HTERT RPE-1 (cell line): Measurements from ENCODE around the gene NALCN.

Experiments
- in situ Hi-C: fragments of 300-500 bp; cut with MboI; formaldehyde crosslinking; loops from 4 replicates; pipeline ENCODE4 v1.14.3; 2020; ENCODE audit warnings: low sequenced_read_pairs

NALCN gene

GRCh38 chr13:101416181-101417042, at the start of gene NALCN:
NALCN (minus strand) TSS chr13:101416508; CDS start chr13:101399126, 17,382 bp downstream.
- in situ Hi-C loops: no loop called here

GRCh38 chr13:101465877-101466276, 49.6 kb upstream of the NALCN start:
- in situ Hi-C loops: no loop called here

GRCh38 chr13:101457176-101457575, 40.9 kb upstream of the NALCN start:
- in situ Hi-C loops: no loop called here

GRCh38 chr13:101455863-101456262, 39.6 kb upstream of the NALCN start:
- in situ Hi-C loops: no loop called here

- in situ Hi-C loops: no loop called here
Measured at GRCh38 chr13:101454767-101455166, 38.5 kb upstream of the NALCN start.

- in situ Hi-C loops: no loop called here
Measured at GRCh38 chr13:101453784-101454201, 37.5 kb upstream of the NALCN start.

- in situ Hi-C loops: no loop called here
Measured at GRCh38 chr13:101452519-101453485, 36.5 kb upstream of the NALCN start, which contains the start of gene ITGBL1. ITGBL1 (plus strand) TSS chr13:101452675; CDS start chr13:101452834, 159 bp downstream.

GRCh38 chr13:101451641-101452040, 35.3 kb upstream of the NALCN start:
- in situ Hi-C loops: no loop called here

- in situ Hi-C loops: no loop called here
Measured at GRCh38 chr13:101450749-101451130, 34.4 kb upstream of the NALCN start.

GRCh38 chr13:101449790-101450748, 33.8 kb upstream of the NALCN start:
- in situ Hi-C loops: no loop called here

- in situ Hi-C loops: no loop called here
Measured at GRCh38 chr13:101447852-101448251, 31.5 kb upstream of the NALCN start.

GRCh38 chr13:101434486-101434885, 18.2 kb upstream of the NALCN start:
- in situ Hi-C loops: no loop called here

GRCh38 chr13:101433895-101434294, 17.6 kb upstream of the NALCN start:
- in situ Hi-C loops: no loop called here

- in situ Hi-C loops: no loop called here
Measured at GRCh38 chr13:101429733-101430132, 13.4 kb upstream of the NALCN start.

GRCh38 chr13:101425623-101426022, 9.3 kb upstream of the NALCN start:
- in situ Hi-C loops: no loop called here

- in situ Hi-C loops: no loop called here
Measured at GRCh38 chr13:101425156-101425471, 8.8 kb upstream of the NALCN start.

GRCh38 chr13:101424381-101425155, 8.3 kb upstream of the NALCN start:
- in situ Hi-C loops: no loop called here

GRCh38 chr13:101423872-101424271, 7.6 kb upstream of the NALCN start:
- in situ Hi-C loops: no loop called here

- in situ Hi-C loops: no loop called here
Measured at GRCh38 chr13:101417501-101417900, 1.2 kb upstream of the NALCN start.

GRCh38 chr13:101417043-101417406, 717 bp upstream of the NALCN start:
- in situ Hi-C loops: no loop called here
